ENCODE measurements around the gene SEC62. TPM values are rescaled to one million over a fixed set of nuclear protein-coding genes. Genes with fewer than 3 reads are reported as not detected.

SEC62 gene
- polyA plus RNA-seq, 5 donors: 110 to 165 (median 156) TPM

Other genes starting within 250 kb of the SEC62 start
- under 1 TPM in 1 of 5 donors, not detected in 4; 0.46 TPM for gene TERC, start 201.7 kb upstream of the SEC62 start, polyA plus RNA-seq (ENCODE audit: insufficient read depth in 1 of 5, insufficient read length in 5 of 5, low replicate concordance in 1 of 5)
- 1 to 10 TPM; 2.1 to 3.5 (median 2.3) TPM for gene ACTRT3, start 197.2 kb upstream of the SEC62 start, polyA plus RNA-seq (ENCODE audit: insufficient read depth in 1 of 5, insufficient read length in 5 of 5, low replicate concordance in 1 of 5)
- 10 to 100 TPM; 23.3 to 38.5 (median 32.0) TPM for gene MYNN, start 193.4 kb upstream of the SEC62 start, polyA plus RNA-seq (ENCODE audit: insufficient read depth in 1 of 5, insufficient read length in 5 of 5, low replicate concordance in 1 of 5)
- under 1 TPM in 3 of 5 donors, not detected in 2; 0.13 to 0.16 (median 0.14) TPM for gene LRRIQ4, start 153.9 kb upstream of the SEC62 start, polyA plus RNA-seq (ENCODE audit: insufficient read depth in 1 of 5, insufficient read length in 5 of 5, low replicate concordance in 1 of 5)
- gene LRRC34, start 153.9 kb upstream of the SEC62 start, polyA plus RNA-seq (ENCODE audit: insufficient read depth in 1 of 5, insufficient read length in 5 of 5, low replicate concordance in 1 of 5): 10 to 100 TPM in 4 of 5 donors, 1 to 10 TPM in 1; 8.2 to 18.7 (median 15.7) TPM
- under 1 TPM in 2 of 5 donors, not detected in 3; 0.06 TPM for gene LRRC31, start 96.9 kb upstream of the SEC62 start, polyA plus RNA-seq (ENCODE audit: insufficient read depth in 1 of 5, insufficient read length in 5 of 5, low replicate concordance in 1 of 5)
- gene SAMD7, start 55.2 kb upstream of the SEC62 start, polyA plus RNA-seq (ENCODE audit: insufficient read depth in 1 of 5, insufficient read length in 5 of 5, low replicate concordance in 1 of 5): not detected
- 10 to 100 TPM in 4 of 5 donors, 1 to 10 TPM in 1; 8.6 to 15.0 (median 12.4) TPM for gene GPR160, start 71.2 kb downstream of the SEC62 start, polyA plus RNA-seq (ENCODE audit: insufficient read depth in 1 of 5, insufficient read length in 5 of 5, low replicate concordance in 1 of 5)
- 10 to 100 TPM; 14.8 to 44.4 (median 41.6) TPM for gene PHC3, start 214.9 kb downstream of the SEC62 start, polyA plus RNA-seq (ENCODE audit: insufficient read depth in 1 of 5, insufficient read length in 5 of 5, low replicate concordance in 1 of 5)

Measured in right lung (tissue), 5 donors.